GM18951 (cell line): Measurements from ENCODE around the gene CD70.
A peak's percentile ranks its signal among the peaks of the same experiment; 100 is the strongest.
"Not testable (repeated sequence)": the region's sequence is repeated elsewhere in the genome, so short reads cannot be mapped to it uniquely, and the experiment has no call there.

Experiments used
- POLR2A ChIP-seq: IDR thresholded peaks from 4 replicates; pipeline ENCODE4 v1.6.1; 2011; ENCODE audit warnings: mild to moderate bottlenecking; ENCODE audit not compliant: insufficient read length, insufficient read depth; ENCODE audit errors: extremely low read depth
- in situ Hi-C: fragments of 300-500 bp; cut with MboI; formaldehyde crosslinking; loops from one replicate; pipeline ENCODE4 v1.12.0; 2022; ENCODE audit warnings: low sequenced_read_pairs, mixed read lengths, inconsistent platforms; ENCODE audit not compliant: unreplicated experiment

Gene CD70, protein sequence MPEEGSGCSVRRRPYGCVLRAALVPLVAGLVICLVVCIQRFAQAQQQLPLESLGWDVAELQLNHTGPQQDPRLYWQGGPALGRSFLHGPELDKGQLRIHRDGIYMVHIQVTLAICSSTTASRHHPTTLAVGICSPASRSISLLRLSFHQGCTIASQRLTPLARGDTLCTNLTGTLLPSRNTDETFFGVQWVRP

DNA sequence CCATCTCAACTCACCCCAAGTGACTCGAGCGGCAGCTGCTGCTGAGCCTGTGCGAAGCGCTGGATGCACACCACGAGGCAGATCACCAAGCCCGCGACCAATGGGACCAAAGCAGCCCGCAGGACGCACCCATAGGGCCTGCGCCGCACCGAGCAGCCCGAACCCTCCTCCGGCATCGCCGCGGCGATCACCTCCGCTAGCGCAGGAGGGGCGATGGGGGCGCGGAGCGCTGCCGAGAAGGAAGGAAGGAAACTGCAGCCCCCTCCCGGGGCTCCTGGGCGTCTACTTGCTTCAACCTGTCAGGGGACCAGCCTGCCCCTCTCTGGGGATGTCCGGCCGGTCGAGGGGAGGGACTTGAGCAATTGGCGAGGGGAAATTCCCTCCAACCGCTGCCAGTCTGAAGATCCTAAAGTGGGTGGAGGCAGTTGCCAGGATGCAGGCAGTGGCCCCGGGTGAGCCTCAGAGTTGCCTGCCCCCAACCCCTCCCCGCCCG is at the start of gene CD70:
TSS of gene CD70 (minus strand) at position 324 of the 493 bp plus-strand sequence. CDS start at position 176, 148 bp downstream.
- in situ Hi-C loops: no loop called here

DNA sequence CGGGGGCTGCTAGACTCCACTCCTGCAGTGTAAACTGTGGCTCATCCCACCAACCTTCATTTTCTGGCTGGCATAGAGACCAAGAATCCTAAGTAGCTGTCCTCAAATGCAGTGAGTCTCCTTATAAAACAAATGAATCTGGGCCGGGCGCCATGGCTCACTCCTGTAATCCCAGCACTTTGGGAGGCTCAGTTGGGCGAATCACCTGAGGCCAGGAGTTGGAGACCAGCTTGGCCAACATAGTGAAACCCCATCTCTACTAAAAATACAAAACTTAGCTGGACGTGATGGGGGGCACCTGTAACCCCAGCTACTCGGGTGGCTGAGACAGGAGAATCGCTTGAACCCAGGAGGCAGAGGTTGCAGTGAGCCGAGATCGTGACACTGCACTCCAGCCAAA is 49.4 kb upstream of the CD70 start:
- in situ Hi-C loops: loop anchor here (25.0 kb wide), 1 partner anchor 222 kb away; no protein-coding TSS in a partner anchor

More for the DNA sequence above, at the start of gene CD70:
- TF ChIP-seq POLR2A: peak; percentile 95

DNA sequence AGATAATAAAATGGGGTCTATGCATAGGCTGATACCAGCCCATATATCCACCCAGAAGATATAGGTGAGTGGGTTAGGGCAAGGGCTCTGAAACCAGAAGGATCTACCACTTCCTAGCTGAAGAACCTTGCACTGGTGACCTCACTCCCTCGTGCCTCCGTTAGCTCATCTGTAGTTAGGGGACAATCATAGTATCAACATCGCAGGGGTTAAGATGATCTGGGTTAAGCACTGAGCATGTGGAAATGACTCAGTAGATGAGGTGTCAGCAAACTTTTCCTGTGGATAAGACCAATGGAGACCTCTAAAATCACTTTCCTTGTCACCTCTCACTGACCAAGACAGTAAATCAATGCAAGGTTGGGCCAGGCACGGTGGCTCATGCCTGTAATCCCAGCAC is 48.5 kb upstream of the CD70 start:
- no peak for TF ChIP-seq POLR2A
- in situ Hi-C loops: loop anchor here (25.0 kb wide), 1 partner anchor 223 kb away; no protein-coding TSS in a partner anchor

DNA sequence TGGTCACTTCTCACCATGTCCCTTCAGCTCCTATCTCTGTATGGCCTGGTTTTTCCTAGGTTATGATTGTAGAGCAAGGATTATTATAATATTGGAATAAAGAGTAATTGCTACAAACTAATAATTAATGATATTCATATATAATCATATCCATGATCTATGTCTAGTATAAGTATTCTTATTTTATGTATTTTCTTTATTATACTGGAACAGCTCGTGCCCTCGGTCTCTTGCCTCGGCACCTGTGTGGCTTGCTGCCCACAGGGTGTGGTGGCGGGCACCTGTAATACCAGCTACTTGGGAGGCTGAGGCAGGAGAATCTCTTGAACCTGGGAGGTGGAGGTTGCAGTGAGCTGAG is 42.5 kb upstream of the CD70 start:
- in situ Hi-C loops: loop anchor here (25.0 kb wide), 1 partner anchor 229 kb away; no protein-coding TSS in a partner anchor

DNA sequence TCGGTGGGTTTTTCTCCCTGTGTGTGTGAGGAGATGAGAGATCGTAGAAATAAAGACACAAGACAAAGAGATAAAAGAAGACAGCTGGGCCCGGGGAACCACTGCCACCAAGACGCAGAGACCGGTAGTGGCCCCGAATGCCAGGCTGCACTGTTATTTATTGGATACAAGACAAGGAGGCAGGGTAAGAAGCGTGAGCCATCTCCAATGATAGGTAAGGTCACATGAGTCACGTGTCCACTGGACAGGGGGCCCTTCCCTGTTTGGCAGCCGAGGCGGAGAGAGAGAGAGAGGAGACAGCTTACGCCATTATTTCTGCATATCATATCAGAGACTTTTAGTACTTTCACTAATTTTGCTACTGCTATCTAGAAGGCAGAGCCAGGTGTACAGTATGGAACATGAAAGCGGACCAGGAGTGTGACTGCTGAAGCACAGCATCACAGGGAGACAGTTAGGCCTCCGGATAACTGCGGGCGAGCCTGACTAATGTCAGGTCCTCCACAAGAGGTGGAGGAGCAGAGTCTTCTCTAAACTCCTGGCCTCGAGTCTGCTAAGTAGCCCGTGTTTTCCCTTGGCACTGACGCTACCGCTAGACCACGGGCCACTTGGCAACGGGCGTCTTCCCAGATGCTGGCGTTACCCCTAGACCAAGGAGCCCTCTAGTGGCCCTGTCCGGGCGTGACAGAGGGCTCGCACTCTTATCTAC is 42.0 kb upstream of the CD70 start:
- in situ Hi-C loops: loop anchor here (25.0 kb wide), 1 partner anchor 229 kb away; no protein-coding TSS in a partner anchor

DNA sequence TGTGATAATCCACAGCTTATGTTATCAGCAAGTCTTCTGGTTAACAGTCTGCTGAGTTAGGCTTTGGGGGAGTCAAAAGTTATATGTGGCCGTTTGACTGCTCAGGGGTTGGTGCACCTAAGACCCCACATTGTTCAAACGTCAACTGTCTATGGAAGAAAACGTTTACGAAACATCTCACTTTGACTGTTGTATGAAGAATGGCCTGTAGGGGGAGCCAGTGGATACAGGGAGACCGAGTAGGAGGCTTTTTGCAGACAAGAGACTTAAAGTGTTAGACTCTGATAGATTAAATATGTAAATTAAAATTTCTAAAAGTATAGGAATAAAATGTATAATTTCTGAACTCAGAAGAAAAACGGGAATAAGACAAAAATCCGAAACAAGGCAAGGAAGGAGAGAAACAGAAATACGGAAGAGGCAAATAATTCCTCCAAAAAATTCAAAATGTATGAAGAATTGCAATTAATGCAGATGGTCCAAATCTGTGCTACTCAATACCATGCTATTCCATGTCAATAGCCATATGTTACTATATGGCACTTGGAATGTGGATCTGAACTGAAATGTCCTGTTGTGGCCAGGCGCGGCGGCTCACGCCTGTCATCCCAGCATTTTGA is 41.2 kb upstream of the CD70 start:
- in situ Hi-C loops: loop anchor here (25.0 kb wide), 1 partner anchor 230 kb away; no protein-coding TSS in a partner anchor
- no peak for TF ChIP-seq POLR2A

DNA sequence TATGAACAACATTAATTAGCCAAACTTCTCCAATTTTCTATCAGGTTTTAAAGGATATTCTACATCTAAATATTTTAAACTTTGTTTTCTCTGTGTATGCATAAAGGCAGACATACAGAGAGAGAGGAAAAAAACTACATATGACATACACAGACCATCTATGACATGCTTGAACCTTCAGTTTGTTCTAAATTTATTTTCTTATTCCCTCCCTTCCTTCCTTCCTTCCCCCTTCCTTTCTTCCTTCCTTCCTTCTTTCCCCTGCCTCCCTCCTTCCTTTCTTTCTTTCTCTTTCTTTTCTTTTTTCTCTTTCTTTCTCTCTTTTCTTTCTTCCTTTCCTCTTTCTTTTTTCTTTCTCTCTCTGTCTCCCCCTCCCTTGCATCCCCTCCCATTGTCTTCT is 35.8 kb upstream of the CD70 start:
- TF ChIP-seq POLR2A: no peak
- in situ Hi-C loops: loop anchor here (10.0 to 25.0 kb wide), 2 partner anchors 112 to 236 kb away; no protein-coding TSS in a partner anchor

DNA sequence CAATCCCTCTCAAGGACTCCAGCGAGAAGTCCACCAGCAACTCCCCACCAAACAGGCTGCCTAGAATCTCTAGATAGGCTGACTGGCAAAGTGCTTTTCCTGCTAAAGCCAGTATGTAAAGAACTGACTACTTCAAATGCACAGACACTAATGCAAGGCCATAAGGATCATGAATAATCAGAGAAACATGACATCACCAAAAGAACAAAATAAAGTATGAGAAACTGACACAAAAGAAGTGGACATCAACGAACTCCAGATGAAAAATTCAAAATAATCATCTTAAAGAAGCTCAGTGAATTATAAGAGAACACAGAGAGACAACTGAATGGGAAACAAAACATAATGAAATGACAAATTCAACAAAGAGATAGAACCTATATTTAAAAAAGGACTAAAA is 26.4 kb upstream of the CD70 start:
- TF ChIP-seq POLR2A: no peak
- in situ Hi-C loops: no loop called here

DNA sequence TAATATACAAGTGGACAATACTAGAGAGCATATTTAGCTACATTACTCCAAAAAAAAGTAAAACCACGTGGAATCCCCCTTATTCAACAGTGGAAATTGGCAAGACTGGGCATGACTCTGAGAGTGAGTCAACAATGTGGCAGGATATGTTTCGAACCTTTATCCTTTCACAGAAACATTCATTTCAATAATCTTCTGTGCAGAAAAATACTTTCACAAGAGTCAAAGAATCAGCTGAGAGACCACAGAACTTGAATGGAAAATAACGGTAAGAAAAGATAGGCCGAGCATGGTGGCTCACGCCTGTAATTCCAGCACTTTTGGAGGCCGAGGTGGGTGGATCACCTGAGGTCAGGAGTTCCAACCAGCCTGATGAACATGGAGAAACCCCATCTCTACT is 25.1 kb upstream of the CD70 start:
- in situ Hi-C loops: no loop called here
- no peak for TF ChIP-seq POLR2A

DNA sequence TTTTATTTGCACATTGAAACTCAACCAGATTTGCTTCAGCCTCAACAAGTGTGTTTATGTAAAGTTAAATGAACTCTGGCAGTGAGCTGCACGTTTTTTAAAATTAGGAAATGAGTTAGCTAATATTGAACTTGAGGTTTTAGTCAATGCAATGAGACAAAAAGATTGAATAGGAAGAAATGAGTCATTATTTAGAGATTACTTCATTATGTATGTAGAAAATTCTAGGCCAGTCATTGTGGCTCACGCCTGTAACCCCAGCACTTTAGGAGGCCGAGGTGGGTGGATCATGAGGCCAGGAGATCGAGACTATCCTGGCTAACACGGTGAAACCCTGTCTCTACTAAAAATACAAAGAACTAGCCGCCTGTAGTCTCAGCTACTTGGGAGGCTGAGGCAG is 22.8 kb upstream of the CD70 start:
- in situ Hi-C loops: no loop called here
- TF ChIP-seq POLR2A: no peak

DNA sequence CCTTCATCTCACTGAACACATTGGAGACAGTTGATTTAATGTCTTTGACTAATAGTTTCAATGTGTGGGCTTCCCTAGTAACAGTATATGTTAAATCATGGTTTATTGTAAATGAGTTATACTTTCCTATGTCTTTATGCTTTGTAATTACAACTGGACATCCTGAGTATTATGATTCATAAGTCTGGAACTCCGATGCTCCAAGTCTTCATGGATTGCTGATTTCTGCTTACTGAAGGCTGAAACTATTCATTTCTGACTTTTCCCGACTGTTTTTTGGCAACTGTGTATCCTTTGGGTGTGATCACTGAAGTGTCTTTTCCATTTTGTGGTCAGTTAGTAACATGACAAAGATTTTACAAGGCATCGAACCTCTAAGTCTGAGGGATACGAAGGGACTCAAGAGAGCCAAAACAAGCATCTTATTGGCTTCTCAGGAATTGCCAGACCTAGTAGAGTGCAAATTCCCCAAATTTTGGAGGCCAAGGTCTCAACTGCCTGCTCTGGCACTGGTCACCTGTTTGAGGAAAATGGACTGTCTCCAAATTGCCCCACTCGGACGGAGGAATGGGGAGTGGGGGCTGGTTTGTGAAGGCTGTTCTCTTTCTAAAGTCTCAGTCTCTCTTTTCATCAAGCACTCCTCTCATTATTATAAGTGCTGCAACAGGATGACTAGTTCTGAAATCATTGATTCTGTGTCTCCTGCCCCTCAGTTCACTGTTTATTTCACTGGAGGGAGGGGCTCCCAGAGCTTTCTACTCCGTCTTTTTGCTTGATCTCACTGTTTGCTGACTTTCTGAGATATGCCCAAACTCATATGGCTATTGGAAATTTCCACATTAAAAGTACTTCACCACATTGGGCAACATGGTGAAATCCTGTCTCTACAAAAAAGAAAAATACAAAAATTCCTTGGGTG is 20.2 kb upstream of the CD70 start:
- no peak for TF ChIP-seq POLR2A
- in situ Hi-C loops: no loop called here

DNA sequence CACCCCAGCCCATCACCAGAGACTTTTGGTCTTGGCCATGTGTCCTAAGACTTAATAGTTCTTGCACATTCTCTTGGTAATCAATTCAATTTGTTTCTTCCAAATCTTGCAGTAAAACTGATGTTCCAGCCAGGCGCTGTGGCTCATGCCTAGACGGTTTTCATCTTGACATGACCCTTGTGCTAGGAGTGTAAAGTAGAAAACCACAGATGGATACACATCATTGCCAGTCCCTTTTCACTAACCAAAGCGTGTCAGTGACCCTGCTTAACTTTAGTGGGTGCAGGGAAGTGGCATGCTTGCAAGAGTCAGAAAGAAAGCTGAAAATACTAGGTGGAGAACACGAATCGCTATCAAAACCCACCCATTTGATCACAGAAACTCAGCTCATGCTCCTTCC is 18.0 kb upstream of the CD70 start:
- TF ChIP-seq POLR2A: no peak

DNA sequence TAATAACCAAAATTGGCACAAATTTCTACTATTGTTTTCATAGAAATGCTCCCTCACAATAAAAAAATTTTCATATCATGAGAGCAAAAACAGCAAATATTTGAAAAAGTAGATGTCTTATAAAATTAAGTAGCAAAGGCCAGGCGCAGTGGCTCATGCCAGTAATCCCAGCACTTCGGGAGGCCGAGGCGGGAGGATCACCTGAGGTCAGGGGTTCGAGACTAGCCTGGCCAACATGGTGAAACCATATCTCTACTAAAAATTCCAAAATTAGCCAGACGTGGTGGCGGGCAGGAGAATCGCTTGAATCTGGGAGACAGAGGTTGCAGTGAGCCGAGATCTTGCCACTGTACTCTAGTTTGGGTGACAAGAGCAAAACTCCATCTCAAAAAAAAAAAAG is 17.2 kb upstream of the CD70 start:
- in situ Hi-C loops: not testable (repeated sequence)

More for the DNA sequence above, 18.0 kb upstream of the CD70 start:
- in situ Hi-C loops: no loop called here

DNA sequence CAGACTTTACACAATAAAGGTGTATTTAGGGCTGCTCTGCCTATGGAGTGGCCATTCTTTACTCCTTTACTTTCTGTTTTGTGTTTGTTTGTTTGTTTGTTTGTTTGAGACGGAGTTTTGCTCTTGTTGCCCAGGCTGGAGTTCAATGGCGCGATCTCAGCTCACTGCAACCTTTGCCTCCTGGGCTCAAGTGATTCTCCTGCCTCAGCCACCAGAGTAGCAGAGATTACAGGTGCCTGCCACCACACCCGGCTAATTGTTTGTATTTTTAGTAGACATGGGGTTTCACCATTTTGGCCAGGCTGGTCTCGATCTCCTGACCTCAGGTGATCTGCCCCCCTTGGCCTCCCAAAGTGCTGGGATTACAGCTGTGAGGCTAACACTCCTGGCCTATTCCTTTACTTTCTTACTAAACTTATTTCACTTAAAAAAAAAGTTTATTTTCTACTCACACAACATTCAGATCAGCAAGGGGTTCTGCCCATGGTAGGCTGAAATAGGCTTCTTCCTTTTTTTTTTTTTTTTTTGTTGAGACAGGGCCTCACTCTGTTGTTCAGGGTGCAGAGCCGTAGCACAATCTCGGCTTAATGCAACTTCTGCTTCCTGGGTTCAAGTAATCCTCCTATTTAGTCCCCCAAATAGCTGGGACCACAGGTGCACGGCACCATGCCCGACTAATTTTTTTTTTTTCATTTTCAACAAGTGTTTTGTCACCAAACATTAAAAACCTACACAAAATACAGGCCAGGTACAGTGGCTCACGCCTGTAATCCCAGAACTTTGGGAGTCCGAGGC is 15.5 kb upstream of the CD70 start:
- in situ Hi-C loops: not testable (repeated sequence)
